Large intestine (tissue), 3 donors: Measurements from ENCODE around the gene TBCD. TPM values are rescaled to one million over a fixed set of nuclear protein-coding genes. Genes with fewer than 3 reads are reported as not detected.

ENCODE experiments used
- DNase-seq, 2 donors: peaks; one replicate each; pipeline versions ENCODE4 v3.0.0 to v3.0.0-alpha.2; 2013
- H3K27ac ChIP-seq: one replicate; pipeline ENCODE4 v1.5.1; 2013; ENCODE audit warnings: low read length
- H3K27me3 ChIP-seq: 2 replicates; pipeline ENCODE4 v1.6.1; 2013; ENCODE audit warnings: low read length; ENCODE audit not compliant: control insufficient read depth, insufficient read depth
- H3K36me3 ChIP-seq: 2 replicates; pipeline ENCODE4 v1.6.1; 2013; ENCODE audit warnings: low read length; ENCODE audit not compliant: control insufficient read depth, insufficient read depth
- H3K4me1 ChIP-seq: one replicate; pipeline ENCODE4 v1.6.1; 2013; ENCODE audit warnings: low read length; ENCODE audit not compliant: control insufficient read depth, insufficient read depth
- H3K4me3 ChIP-seq: one replicate; pipeline ENCODE4 v1.5.1; 2013; ENCODE audit warnings: low read length
- H3K9me3 ChIP-seq: one replicate; pipeline ENCODE4 v1.6.1; 2013; ENCODE audit warnings: mild to moderate bottlenecking, low read depth, low read length, moderate library complexity; ENCODE audit not compliant: control insufficient read depth
- WGBS: methylation state at CpG from one replicate; pipeline ENCODE4 v1.1.5; 2013; ENCODE audit warnings: low lambda C conversion rate; ENCODE audit not compliant: insufficient coverage; 5-methylcytosine and 5-hydroxymethylcytosine counted together
- polyA plus RNA-seq: library from polyadenylated mRNA; unstranded; fragments of 120-200 nt; gene quantifications from one replicate; pipeline ENCODE4 v1.2.1, GENCODE V29; 2013

Gene TBCD
- polyA plus RNA-seq, 1 donor: 81.9 TPM

DNA sequence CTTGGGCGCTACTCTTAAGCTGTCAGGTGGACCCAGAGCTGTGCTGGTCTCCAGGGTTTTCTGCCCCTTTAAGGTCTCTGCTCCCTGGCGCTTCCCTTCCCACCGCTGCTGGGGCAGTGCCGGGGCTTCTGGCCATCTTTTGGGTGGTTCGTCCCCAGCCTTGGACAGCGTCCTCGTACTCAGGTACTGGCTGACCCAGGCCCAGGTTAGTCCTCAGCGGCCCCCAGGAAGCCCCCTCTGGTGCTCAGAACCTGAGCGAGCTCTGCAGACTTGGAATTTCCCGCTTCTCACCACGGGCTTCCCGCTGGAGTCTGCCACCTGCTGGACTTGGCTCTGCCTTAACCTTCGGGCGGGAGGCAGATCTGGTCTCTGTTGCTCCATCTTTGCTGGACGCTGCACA, 182.0 kb downstream of the TBCD start:
- Histone ChIP-seq H3K4me3 (no peak overlapping the region), H3K36me3 (peaks cover 73% of the 10 kb centered on the region), H3K9me3 (no peaks in the 10 kb centered on the region), H3K4me1 (no peaks in the 10 kb centered on the region), H3K27me3 (no peaks in the 10 kb centered on the region), H3K27ac (no peak overlapping the region)
- WGBS: no CpG with 5 or more reads among the region's 15 CpGs
- no peak for DNase-seq

DNA sequence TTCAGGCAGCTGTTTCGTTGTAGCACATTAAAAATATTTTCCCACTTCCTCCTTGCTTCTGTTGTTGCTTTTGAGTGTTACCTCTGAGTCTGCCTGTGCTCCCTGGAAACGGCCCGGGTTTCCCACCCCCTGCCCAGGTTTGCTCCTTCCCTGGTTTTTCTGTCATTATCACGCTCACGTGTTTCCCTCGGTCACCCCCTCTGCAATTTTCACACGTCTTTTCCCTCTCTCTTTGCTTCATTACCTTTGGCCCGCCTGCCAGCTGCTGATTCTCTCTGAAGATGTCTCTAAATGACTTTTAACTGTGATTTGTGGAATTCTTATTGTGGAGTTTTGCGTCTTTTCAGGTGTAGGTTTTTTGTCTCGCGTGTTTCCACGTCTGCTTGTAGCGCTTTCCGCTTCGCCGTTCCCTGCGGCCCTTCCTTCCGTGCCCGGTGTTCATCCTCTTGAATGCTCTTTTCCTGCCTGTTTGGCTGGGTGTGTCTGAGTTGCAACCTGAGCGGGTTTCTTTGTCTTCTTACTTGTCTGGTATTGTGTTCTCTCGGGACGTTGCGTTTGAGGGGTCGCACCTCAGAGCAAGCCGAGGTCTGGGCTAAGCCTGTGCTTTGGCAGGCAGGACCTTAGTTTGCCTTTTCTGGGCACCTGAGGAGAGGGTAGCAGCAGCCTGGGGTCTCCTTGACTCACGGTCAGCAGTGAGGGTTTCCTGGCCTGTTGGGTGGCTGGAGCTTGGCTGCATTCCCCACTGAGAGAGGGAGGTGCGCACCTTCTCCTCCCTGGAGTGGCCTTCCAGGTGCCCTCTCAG, 184.3 kb downstream of the TBCD start:
- no peak for DNase-seq
- 89% methylated on average over 8 of the region's 27 CpGs for WGBS
- peaks cover 68% of the 10 kb centered on the region for H3K36me3 ChIP-seq

GRCh38 chr17:82936768-82937171, 184.9 kb downstream of the TBCD start:
- WGBS: no CpG with 5 or more reads among the region's 10 CpGs
- Histone ChIP-seq H3K4me1 (no peaks in the 10 kb centered on the region), H3K27me3 (no peaks in the 10 kb centered on the region), H3K27ac (no peak overlapping the region), H3K4me3 (no peak overlapping the region), H3K9me3 (no peaks in the 10 kb centered on the region), H3K36me3 (peaks cover 69% of the 10 kb centered on the region)
- DNase-seq: no peak

More for the DNA sequence above, 184.3 kb downstream of the TBCD start:
- Histone ChIP-seq H3K4me3 (no peak overlapping the region), H3K4me1 (no peaks in the 10 kb centered on the region), H3K9me3 (no peaks in the 10 kb centered on the region), H3K27me3 (no peaks in the 10 kb centered on the region), H3K27ac (no peak overlapping the region)

GRCh38 chr17:82937411-82938371, 185.8 kb downstream of the TBCD start:
- WGBS: no CpG with 5 or more reads among the region's 53 CpGs
- Histone ChIP-seq H3K9me3 (no peaks in the 10 kb centered on the region), H3K4me3 (no peak overlapping the region), H3K36me3 (peaks cover 71% of the 10 kb centered on the region), H3K27ac (no peak overlapping the region), H3K4me1 (no peaks in the 10 kb centered on the region), H3K27me3 (no peaks in the 10 kb centered on the region)
- DNase-seq: peak in 1 of 2 donors; percentile 19

- no CpG with 5 or more reads among the region's 8 CpGs for WGBS
- Histone ChIP-seq H3K4me1 (no peaks in the 10 kb centered on the region), H3K27me3 (no peaks in the 10 kb centered on the region), H3K9me3 (no peaks in the 10 kb centered on the region), H3K4me3 (no peak overlapping the region), H3K36me3 (peaks cover 72% of the 10 kb centered on the region), H3K27ac (no peak overlapping the region)
- no peak for DNase-seq
These were observed 186.6 kb downstream of the TBCD start for GRCh38 chr17:82938486-82938872.

GRCh38 chr17:82938873-82939620, 187.2 kb downstream of the TBCD start:
- Histone ChIP-seq H3K36me3 (peaks cover 72% of the 10 kb centered on the region), H3K4me1 (no peaks in the 10 kb centered on the region), H3K27ac (no peak overlapping the region), H3K9me3 (peaks cover 3% of the 10 kb centered on the region), H3K4me3 (no peak overlapping the region), H3K27me3 (no peaks in the 10 kb centered on the region)
- DNase-seq: peak; percentile 13 to 37
- WGBS: 100% methylated on average over 1 of the region's 26 CpGs

GRCh38 chr17:82939621-82940135, 187.8 kb downstream of the TBCD start:
- no CpG with 5 or more reads among the region's 10 CpGs for WGBS
- Histone ChIP-seq H3K4me1 (no peaks in the 10 kb centered on the region), H3K9me3 (peaks cover 7% of the 10 kb centered on the region), H3K27ac (no peak overlapping the region), H3K27me3 (no peaks in the 10 kb centered on the region), H3K4me3 (no peak overlapping the region), H3K36me3 (peaks cover 75% of the 10 kb centered on the region)
- no peak for DNase-seq

GRCh38 chr17:82940226-82941020, 188.6 kb downstream of the TBCD start:
- DNase-seq: no peak
- no peaks in the 10 kb centered on the region for H3K27me3 ChIP-seq
- H3K9me3 ChIP-seq: peaks cover 14% of the 10 kb centered on the region
- no peaks in the 10 kb centered on the region for H3K4me1 ChIP-seq
- H3K27ac ChIP-seq: no peak overlapping the region
- H3K36me3 ChIP-seq: peaks cover 74% of the 10 kb centered on the region
- no CpG with 5 or more reads among the region's 27 CpGs for WGBS
- no peak overlapping the region for H3K4me3 ChIP-seq

DNA sequence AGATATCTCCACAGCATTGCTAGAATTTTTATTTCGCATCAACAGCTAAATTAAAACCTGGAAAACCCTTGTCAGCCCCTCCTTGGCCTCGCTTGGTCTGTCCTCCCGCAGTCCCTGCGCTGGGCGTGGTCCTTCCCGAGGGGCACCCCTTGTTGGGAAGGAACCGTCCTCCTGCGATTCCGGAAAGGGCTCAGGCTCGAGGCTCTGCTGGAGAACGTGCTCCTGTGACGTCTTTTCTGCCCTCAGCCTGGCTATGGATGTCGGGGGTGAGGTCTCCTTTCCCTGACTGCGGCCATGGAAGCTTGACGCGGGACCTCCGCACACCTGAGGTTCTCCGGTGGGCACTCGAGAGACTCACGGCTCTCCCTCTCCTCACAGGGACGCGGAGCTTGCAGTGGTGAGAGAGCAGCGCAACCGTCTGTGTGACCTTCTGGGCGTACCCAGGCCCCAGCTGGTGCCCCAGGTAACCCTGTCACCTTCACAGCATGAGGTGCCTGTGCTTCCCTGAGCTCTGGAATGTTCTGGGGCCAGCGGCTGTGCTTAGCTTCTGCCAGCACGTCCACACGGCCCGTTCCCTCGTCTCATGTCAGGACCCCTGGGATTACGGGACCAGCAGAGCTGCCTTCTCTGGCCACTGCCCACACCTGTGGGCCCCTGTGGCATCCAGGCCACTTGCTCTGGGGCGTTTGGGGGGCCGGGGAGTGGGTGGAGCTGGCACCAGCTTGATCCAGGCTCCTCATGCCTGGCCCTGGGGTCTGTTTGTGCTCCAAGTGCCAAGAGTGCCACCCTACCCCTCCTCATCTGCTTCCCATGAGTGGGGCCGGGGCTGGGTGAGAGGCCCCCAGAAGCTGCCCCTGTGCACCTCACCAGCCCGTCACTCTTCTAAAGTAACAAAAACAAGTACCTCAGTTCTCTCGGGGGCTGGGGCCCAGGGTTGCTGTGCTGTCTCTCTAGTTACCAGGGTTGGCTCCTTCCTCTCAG, 189.4 kb downstream of the TBCD start:
- DNase-seq: no peak
- WGBS: no CpG with 5 or more reads among the region's 36 CpGs
- Histone ChIP-seq H3K36me3 (peaks cover 70% of the 10 kb centered on the region), H3K27ac (no peak overlapping the region), H3K4me3 (no peak overlapping the region), H3K4me1 (no peaks in the 10 kb centered on the region), H3K27me3 (no peaks in the 10 kb centered on the region), H3K9me3 (peaks cover 14% of the 10 kb centered on the region)
